ENCODE data around the gene PRKAA1.

DNA sequence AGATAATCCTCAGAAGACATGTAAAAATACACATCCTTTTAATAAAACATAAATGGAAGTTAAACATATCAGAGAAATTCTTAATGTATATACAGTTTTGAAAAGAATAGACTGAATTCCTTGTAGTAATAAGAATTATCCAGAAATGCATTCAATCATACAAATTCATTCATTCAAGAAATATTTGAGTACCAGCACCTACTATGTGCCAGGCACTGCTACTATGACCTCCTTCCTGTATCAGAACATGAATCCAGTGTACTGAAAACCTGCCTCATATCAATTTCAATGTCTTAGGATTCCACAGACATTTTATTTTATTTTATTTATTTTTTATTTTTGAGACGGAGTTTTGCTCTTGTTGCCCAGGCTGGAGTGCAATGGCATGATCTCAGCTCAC is 13.3 kb downstream of the PRKAA1 start:
- TF ChIP-seq, protein P1, sequence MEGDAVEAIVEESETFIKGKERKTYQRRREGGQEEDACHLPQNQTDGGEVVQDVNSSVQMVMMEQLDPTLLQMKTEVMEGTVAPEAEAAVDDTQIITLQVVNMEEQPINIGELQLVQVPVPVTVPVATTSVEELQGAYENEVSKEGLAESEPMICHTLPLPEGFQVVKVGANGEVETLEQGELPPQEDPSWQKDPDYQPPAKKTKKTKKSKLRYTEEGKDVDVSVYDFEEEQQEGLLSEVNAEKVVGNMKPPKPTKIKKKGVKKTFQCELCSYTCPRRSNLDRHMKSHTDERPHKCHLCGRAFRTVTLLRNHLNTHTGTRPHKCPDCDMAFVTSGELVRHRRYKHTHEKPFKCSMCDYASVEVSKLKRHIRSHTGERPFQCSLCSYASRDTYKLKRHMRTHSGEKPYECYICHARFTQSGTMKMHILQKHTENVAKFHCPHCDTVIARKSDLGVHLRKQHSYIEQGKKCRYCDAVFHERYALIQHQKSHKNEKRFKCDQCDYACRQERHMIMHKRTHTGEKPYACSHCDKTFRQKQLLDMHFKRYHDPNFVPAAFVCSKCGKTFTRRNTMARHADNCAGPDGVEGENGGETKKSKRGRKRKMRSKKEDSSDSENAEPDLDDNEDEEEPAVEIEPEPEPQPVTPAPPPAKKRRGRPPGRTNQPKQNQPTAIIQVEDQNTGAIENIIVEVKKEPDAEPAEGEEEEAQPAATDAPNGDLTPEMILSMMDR (IDR thresholded peaks at IDR 0.05) = no peak
- TF ChIP-seq POLR2A (IDR thresholded peaks at IDR 0.05) (no peak), EP300 (IDR thresholded peaks at IDR 0.05) (no peak)

Data from tibial nerve (tissue), 4 donors.